ENCODE data around the gene TINCR.

The TINCR gene

GRCh38 chr19:5572556-5573286, 5.0 kb upstream of the TINCR start:
- H3K4me3 ChIP-seq (ENCODE audit: low read depth, low read length), result no peak overlapping the region
- no peak for DNase-seq (ENCODE audit: low read depth, low spot score)
- TF ChIP-seq, protein P1, sequence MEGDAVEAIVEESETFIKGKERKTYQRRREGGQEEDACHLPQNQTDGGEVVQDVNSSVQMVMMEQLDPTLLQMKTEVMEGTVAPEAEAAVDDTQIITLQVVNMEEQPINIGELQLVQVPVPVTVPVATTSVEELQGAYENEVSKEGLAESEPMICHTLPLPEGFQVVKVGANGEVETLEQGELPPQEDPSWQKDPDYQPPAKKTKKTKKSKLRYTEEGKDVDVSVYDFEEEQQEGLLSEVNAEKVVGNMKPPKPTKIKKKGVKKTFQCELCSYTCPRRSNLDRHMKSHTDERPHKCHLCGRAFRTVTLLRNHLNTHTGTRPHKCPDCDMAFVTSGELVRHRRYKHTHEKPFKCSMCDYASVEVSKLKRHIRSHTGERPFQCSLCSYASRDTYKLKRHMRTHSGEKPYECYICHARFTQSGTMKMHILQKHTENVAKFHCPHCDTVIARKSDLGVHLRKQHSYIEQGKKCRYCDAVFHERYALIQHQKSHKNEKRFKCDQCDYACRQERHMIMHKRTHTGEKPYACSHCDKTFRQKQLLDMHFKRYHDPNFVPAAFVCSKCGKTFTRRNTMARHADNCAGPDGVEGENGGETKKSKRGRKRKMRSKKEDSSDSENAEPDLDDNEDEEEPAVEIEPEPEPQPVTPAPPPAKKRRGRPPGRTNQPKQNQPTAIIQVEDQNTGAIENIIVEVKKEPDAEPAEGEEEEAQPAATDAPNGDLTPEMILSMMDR (IDR thresholded peaks at IDR 0.05; ENCODE audit: low read depth, low read length), result no peak
- in situ Hi-C loops (cut with HindIII; ENCODE audit: low sequenced_read_pairs), result no loop called here

DNA sequence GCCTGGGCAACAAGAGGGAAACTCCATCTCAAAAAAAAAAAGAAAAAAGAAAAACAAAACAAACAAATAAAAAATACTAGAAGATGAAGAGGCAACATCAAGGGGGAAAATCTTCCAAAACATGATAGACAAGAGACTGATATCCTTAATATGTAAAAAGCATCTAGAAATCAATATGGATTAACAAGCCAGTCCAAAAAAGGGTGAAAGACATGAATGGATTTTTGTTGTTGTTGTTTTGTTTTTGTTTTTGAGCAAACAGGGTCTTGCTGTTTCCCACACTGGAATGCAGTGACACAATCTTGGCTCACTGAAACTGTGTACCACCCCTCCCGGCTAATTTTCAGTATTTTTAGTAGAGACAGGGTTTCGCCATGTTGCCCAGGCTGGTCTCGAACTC, 4.0 kb upstream of the TINCR start:
- no peak for DNase-seq (ENCODE audit: low read depth, low spot score)
- in situ Hi-C loops (cut with HindIII; ENCODE audit: low sequenced_read_pairs), result no loop called here
- H3K4me3 ChIP-seq (ENCODE audit: low read depth, low read length), result no peak overlapping the region
- TF ChIP-seq, protein P1 (IDR thresholded peaks at IDR 0.05; ENCODE audit: low read depth, low read length), result no peak

GRCh38 chr19:5567970-5568407, 236 bp upstream of the TINCR start:
- no peak overlapping the region for H3K4me3 ChIP-seq (ENCODE audit: low read depth, low read length)
- DNase-seq (ENCODE audit: low read depth, low spot score), result no peak
- TF ChIP-seq, protein P1 (IDR thresholded peaks at IDR 0.05; ENCODE audit: low read depth, low read length), result no peak
- in situ Hi-C loops (cut with HindIII; ENCODE audit: low sequenced_read_pairs), result no loop called here

GRCh38 chr19:5564930-5565329, 2.8 kb downstream of the TINCR start:
- H3K4me3 ChIP-seq (ENCODE audit: low read depth, low read length), result no peak overlapping the region
- DNase-seq (ENCODE audit: low read depth, low spot score), result no peak
- in situ Hi-C loops (cut with HindIII; ENCODE audit: low sequenced_read_pairs), result no loop called here
- TF ChIP-seq, protein P1 (IDR thresholded peaks at IDR 0.05; ENCODE audit: low read depth, low read length), result no peak

- no peak for DNase-seq (ENCODE audit: low read depth, low spot score)
- in situ Hi-C loops (cut with HindIII; ENCODE audit: low sequenced_read_pairs), result no loop called here
- H3K4me3 ChIP-seq (ENCODE audit: low read depth, low read length), result no peak overlapping the region
- TF ChIP-seq, protein P1 (IDR thresholded peaks at IDR 0.05; ENCODE audit: low read depth, low read length), result no peak
These were observed 3.7 kb downstream of the TINCR start for GRCh38 chr19:5563935-5564612.

- DNase-seq (ENCODE audit: low read depth, low spot score), result no peak
- TF ChIP-seq, protein P1 (IDR thresholded peaks at IDR 0.05; ENCODE audit: low read depth, low read length), result peak; percentile 12
- H3K4me3 ChIP-seq (ENCODE audit: low read depth, low read length), result no peak overlapping the region
- in situ Hi-C loops (cut with HindIII; ENCODE audit: low sequenced_read_pairs), result no loop called here
These were observed 4.7 kb downstream of the TINCR start for GRCh38 chr19:5563008-5563431.

All from astrocyte of the spinal cord (primary cell).